GM21447 (cell line): ENCODE measurements around the gene RAB19.

Experiments
- ATAC-seq: cut with Tn5 transposase; IDR thresholded peaks from one replicate; pipeline ENCODE4 v1.9.1; 2021; ENCODE audit not compliant: unreplicated experiment

Gene RAB19, protein sequence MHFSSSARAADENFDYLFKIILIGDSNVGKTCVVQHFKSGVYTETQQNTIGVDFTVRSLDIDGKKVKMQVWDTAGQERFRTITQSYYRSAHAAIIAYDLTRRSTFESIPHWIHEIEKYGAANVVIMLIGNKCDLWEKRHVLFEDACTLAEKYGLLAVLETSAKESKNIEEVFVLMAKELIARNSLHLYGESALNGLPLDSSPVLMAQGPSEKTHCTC

GRCh38 chr7:140403878-140404564, at the start of gene RAB19:
Gene RAB19, plus strand, starts transcription at chr7:140404058. Its CDS starts 3,589 bp downstream, at chr7:140407647.
- ATAC-seq, result no peak

DNA sequence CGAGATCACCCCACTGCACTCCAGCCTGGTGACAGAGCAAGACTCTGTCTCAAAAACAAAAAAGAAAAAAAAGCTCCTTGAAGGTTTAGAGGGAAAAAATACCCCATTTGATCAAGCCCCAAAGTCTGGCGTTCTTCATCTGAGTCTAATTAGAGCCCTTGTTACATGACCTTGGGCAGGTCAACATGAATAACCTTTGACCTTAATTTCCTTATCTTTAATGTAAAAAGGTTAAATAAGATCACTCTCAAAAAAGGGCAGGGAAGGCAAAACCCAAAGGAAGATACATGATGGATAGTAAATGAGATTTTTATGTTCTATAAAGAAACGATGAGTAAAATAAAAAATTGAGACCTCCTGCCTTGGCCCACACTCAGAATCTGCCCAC, 45.8 kb upstream of the RAB19 start:
- ATAC-seq, result no peak

- ATAC-seq, result peak; percentile 34
Measured at GRCh38 chr7:140358412-140359051, 45.3 kb upstream of the RAB19 start.

GRCh38 chr7:140360697-140361229, 43.1 kb upstream of the RAB19 start:
- no peak for ATAC-seq

DNA sequence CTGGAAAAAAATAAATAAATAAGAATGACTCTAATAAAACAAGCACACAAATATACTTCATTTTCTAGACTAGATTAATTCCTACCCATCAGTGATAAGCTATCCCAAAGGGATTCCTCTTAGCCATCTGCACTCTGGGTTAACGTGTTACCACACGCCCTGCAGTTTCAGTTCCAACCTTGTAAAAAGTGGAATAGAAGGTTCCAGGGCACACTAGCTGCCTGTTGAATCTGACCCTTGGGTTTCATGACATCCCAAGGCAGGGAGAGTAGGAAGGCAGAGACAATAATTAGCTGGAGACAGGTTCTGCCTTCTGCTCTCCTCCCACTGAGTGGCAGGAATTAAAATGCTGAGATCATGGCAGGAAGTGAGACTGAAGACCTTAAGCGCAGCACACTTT, 39.0 kb upstream of the RAB19 start:
- ATAC-seq, result no peak

- no peak for ATAC-seq
Measured at GRCh38 chr7:140367528-140367927, 36.3 kb upstream of the RAB19 start.

GRCh38 chr7:140369294-140369693, 34.6 kb upstream of the RAB19 start:
- no peak for ATAC-seq

DNA sequence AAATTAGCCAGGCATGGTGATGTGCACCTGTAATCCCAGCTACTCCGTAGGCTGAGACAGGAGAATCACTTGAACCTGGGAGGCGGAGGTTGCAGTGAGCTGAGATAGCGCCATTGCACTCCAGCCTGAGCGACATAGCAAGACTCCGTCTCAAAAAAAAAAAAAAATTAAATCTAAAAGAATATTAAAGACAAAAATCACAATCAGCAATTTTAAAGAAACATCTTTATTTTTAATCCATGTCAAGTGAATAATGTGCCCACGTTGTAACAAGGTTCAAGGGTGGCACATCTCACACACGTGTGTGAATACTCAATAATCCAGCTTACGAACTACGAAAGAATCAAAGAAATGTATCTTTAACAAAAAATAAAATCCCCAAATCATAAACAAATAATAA, 28.5 kb upstream of the RAB19 start:
- no peak for ATAC-seq

- ATAC-seq, result peak; percentile 57
Measured at GRCh38 chr7:140375892-140376730, 27.7 kb upstream of the RAB19 start.

- no peak for ATAC-seq
Measured at GRCh38 chr7:140383954-140384713, 19.7 kb upstream of the RAB19 start.

DNA sequence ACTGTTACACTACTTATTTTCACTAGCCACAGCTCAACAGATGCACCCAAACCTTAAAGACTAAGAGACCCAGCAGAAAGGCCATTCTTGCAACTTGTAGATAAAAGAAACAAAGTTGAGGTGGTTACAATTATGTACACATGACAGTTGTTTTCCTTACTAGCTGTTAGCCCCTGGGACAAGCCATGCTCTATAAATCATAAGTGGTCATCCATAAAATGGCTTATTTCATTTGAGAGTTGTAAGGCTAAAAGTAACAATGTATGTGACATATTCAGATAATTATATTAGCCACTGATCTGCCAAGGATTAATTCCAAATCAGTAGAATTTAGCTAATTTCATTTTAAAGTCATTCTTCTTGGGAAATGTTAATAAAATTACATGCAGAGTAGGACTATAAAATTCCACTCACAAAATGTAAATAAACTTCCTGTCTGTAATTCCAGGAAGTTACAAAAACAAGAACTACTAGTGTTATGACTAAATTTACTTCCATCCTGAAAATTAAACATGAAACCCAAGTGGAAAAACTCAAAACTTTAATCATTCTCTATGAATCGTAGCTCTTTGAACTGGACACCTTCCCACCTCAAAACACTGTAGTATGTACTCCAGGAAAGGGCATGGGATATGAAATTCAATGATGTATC, 18.8 kb upstream of the RAB19 start:
- no peak for ATAC-seq

GRCh38 chr7:140389445-140389844, 14.4 kb upstream of the RAB19 start:
- ATAC-seq, result no peak

- ATAC-seq, result no peak
Measured at GRCh38 chr7:140390034-140390433, 13.8 kb upstream of the RAB19 start.

DNA sequence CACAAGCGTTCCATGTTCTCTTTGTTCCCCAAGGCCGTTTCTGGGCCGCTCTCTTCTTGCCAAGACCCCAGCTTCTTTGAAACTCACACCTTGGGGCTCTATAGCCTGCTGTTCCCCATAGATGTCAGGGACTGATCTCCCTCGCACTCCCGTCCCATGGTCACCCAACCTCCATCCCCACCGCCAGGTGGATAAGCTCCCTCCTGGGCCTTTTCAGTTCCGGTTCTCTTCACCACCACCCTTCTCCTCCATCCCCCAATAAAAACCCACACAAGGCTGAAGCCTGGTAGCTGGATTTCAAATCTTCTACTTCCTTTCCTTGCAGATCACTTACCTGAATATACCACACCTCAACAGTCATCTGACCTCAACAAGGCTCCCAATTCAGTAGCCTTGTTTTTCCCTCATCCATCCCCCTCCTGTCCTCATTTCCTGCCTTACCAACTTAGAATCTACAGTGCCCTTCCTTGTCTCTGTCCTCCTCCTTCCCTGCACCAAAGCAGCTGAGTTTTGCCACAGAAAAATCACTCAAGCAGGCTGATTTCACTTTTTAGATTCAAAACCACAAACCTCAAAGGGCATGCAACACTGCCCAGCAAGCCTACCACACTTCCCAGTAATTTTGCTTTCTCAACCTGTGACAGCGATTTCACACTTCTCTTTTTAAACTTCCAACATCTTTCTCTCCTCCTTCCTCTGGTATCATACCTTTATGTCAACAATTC, 13.2 kb upstream of the RAB19 start:
- peak; percentile 76 for ATAC-seq

- no peak for ATAC-seq
Measured at GRCh38 chr7:140391634-140392033, 12.2 kb upstream of the RAB19 start.

DNA sequence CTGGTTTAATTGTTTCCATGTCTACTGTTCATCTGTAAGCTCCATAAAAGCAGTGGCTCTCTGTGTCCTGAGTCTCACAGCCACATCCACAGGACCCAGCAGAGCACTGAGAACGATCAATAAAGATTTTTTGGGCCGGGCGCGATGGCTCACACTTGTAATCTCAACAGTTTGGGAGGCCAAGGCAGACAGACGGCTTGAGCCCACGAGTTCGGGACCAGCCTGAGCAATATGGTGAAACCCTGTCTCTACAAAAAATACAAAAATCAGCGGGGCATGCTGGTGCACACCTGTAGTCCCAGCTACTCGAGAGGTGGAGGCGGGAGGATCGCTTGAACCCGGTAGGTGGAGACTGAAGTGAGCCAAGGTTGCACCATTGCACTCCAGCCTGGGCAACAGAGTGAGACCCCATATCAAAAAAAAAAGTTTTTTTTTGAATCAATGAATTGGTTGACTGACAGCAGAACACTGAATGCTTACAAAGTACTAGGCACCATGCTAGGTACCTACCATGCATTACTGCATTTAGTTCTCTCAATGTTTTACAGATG, 10.0 kb upstream of the RAB19 start:
- ATAC-seq, result no peak

DNA sequence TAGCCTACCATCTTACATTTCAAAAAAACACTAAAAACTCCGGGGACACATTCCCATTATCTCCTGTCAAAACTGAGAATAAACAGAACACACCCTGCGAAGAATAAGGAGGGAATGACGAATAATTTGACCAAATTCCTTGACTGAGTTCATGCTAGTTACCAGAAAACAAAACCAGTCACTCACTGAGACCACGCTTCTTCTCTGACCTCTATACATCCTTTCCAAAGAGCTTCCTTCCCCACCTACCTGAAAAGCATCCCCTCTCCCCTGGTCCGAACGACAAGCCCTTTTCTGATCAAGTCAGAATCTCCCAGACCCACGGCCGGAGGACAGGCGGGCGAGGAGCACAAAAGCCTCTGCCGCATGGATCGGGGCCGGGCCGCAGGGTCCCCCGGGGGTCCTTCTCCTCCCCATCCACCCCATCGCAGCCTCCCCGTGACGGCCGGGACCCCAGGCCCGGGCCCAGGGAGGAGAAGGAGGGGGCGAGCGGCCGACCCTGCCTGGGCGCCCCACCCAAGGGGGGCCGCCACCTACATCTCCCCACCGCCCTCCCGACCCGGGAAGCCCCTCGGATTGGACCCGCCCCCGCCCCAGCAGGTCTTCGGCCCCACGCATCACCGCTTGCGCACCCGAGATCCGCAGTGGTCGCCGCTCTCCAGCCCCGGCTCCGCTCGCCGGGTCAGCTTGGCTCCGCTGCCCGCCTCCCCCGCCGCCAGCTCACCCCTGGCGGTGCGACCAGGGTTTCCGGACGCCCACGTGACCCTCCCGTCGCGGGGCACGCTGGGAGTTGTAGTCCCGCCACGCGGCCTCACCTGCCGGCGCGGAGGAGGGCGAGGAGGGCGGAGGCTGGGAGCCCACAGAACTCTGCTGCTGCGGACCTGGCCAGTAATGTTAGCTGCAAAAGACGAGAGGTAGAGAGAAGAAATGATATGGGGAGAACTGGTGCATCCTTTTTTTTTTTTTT, 5.8 kb upstream of the RAB19 start, which contains the start of gene SLC37A3:
SLC37A3 (minus strand) TSS at position 747 of the 967 bp plus-strand sequence. CDS start 16,004 bp downstream, outside the sequence.
- peak; percentile 97 for ATAC-seq

- ATAC-seq, result no peak
Measured at GRCh38 chr7:140398821-140399220, 5.0 kb upstream of the RAB19 start.
